Middle frontal gyrus (tissue), 1 donor: ENCODE data around the gene PLEKHM3.
"Not testable (repeated sequence)": the region's sequence is repeated elsewhere in the genome, so short reads cannot be mapped to it uniquely, and the experiment has no call there.

Experiments used
- DNase-seq: peaks from one replicate; pipeline ENCODE4 v3.0.0-alpha.2; 2015; ENCODE audit warnings: low spot score; ENCODE audit errors: extremely low spot score

PLEKHM3 gene

GRCh38 chr2:207951734-207952470, 73.4 kb downstream of the PLEKHM3 start:
- no peak for DNase-seq

GRCh38 chr2:207950761-207951114, 74.6 kb downstream of the PLEKHM3 start:
- DNase-seq: no peak

- DNase-seq: no peak
Observed at GRCh38 chr2:207950063-207950760, 75.1 kb downstream of the PLEKHM3 start.

GRCh38 chr2:207949245-207949644, 76.1 kb downstream of the PLEKHM3 start:
- not testable (repeated sequence) for DNase-seq

GRCh38 chr2:207944979-207945600, 80.2 kb downstream of the PLEKHM3 start:
- DNase-seq: no peak

GRCh38 chr2:207944334-207944733, 81.0 kb downstream of the PLEKHM3 start:
- no peak for DNase-seq

GRCh38 chr2:207939342-207940108, 85.8 kb downstream of the PLEKHM3 start:
- DNase-seq: no peak

GRCh38 chr2:207938886-207939285, 86.4 kb downstream of the PLEKHM3 start:
- DNase-seq: no peak

GRCh38 chr2:207938415-207938814, 86.9 kb downstream of the PLEKHM3 start:
- DNase-seq: no peak

GRCh38 chr2:207937823-207938222, 87.5 kb downstream of the PLEKHM3 start:
- DNase-seq: no peak

- DNase-seq: no peak
Observed at GRCh38 chr2:207937253-207937652, 88.1 kb downstream of the PLEKHM3 start.

- no peak for DNase-seq
Observed at GRCh38 chr2:207936380-207936779, 88.9 kb downstream of the PLEKHM3 start.

- DNase-seq: no peak
Observed at GRCh38 chr2:207935991-207936370, 89.3 kb downstream of the PLEKHM3 start.

GRCh38 chr2:207935121-207935990, 90.0 kb downstream of the PLEKHM3 start:
- no peak for DNase-seq

GRCh38 chr2:207934720-207935119, 90.6 kb downstream of the PLEKHM3 start:
- DNase-seq: no peak

- DNase-seq: no peak
Observed at GRCh38 chr2:207933396-207934065, 91.8 kb downstream of the PLEKHM3 start.

GRCh38 chr2:207932106-207932505, 93.2 kb downstream of the PLEKHM3 start:
- no peak for DNase-seq

- DNase-seq: no peak
Observed at GRCh38 chr2:207930747-207931146, 94.6 kb downstream of the PLEKHM3 start.

- no peak for DNase-seq
Observed at GRCh38 chr2:207929923-207930322, 95.4 kb downstream of the PLEKHM3 start.

- no peak for DNase-seq
Observed at GRCh38 chr2:207928079-207928478, 97.2 kb downstream of the PLEKHM3 start.
